Measurements from ENCODE around the gene MYO15B.
A peak's percentile ranks its signal among the peaks of the same experiment; 100 is the strongest.

The MYO15B gene

DNA sequence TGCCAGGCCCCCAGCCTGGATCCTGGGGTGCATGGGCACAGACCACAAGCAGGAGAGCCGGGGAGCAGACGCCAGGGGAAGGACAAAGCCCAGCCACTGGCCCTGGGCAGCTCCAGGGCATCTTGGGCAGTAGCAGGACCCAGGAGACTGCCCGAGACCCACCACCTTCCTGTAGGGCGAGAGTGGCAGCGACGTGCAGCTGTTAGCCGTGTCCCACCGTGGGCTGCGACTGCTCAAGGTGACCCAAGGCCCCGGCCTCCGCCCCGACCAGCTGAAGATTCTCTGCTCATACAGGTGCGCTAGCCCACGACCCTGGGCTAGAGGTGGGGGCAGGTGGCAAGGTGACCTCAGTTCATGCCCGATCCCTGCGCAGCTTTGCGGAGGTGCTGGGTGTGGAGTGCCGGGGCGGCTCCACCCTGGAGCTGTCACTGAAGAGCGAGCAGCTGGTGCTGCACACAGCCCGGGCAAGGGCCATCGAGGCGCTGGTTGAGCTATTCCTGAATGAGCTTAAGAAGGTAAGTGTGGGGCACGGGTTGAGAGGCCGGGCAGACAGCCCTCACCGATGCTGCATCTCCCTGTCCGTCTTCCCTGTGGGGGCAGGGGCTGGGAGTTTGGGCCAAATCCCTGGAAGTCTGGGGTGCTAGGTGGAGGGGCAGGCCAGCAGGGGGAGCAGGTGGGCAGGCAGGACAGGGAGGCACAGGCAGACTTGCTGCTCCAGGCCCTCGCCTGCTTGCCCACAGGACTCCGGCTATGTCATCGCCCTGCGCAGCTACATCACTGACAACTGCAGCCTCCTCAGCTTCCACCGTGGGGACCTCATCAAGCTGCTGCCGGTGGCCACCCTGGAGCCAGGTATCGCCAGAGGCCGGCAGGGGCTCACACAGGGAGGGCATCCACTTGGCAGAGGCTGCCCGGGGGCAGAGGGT lies 32.2 kb downstream of the MYO15B start:
- DNase-seq (ENCODE audit: low read depth) = peak; percentile 29
- no peak overlapping the region for H3K4me3 ChIP-seq (ENCODE audit: low read length)
- TF ChIP-seq, protein P1, sequence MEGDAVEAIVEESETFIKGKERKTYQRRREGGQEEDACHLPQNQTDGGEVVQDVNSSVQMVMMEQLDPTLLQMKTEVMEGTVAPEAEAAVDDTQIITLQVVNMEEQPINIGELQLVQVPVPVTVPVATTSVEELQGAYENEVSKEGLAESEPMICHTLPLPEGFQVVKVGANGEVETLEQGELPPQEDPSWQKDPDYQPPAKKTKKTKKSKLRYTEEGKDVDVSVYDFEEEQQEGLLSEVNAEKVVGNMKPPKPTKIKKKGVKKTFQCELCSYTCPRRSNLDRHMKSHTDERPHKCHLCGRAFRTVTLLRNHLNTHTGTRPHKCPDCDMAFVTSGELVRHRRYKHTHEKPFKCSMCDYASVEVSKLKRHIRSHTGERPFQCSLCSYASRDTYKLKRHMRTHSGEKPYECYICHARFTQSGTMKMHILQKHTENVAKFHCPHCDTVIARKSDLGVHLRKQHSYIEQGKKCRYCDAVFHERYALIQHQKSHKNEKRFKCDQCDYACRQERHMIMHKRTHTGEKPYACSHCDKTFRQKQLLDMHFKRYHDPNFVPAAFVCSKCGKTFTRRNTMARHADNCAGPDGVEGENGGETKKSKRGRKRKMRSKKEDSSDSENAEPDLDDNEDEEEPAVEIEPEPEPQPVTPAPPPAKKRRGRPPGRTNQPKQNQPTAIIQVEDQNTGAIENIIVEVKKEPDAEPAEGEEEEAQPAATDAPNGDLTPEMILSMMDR (conservative IDR thresholded peaks at IDR 0.05; ENCODE audit: low read length) = peak; percentile 42

DNA sequence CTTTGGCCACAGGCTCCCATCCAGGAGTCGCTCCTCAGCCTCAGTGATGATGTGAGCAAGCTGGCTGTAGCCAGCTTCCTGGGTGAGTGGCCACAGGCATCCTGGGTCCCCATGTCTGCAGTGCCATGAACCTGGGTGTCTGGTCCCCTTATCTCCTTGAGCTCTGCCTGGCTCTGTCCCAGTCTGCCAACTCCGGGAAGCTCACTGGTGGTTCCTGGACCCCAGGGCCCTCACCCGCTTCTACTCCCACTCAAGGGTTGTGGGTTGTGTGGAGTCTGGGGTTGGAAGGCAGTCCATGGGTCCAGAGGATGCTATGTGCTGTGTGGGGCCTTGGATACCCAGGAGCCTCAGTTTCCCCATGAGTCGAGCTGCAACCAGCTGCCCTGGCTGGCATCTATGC lies 33.9 kb downstream of the MYO15B start:
- H3K4me3 ChIP-seq (ENCODE audit: low read length) = no peak overlapping the region
- no peak for DNase-seq (ENCODE audit: low read depth)
- TF ChIP-seq, protein P1 (conservative IDR thresholded peaks at IDR 0.05; ENCODE audit: low read length) = no peak

DNA sequence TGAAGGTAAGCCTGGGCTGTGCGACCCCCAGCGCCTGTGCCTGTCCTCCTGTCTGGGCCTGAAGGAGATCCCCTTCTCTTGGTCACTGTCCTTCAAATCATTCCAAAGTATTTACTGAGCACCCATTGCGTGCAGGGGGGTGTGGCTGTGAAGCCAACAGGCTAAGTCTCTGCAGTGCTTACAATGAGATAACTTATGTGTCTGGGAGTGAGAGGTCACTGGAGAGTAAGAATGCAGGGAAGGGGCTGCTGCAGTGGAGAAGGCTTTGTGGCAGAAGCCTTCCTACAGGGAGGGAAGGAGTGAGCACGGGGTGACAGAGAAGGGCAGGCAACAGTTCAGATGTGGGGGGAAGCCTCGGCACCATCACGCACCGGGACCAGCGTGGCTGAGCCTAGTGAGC lies 34.5 kb downstream of the MYO15B start:
- no peak for DNase-seq (ENCODE audit: low read depth)
- no peak overlapping the region for H3K4me3 ChIP-seq (ENCODE audit: low read length)
- TF ChIP-seq, protein P1 (conservative IDR thresholded peaks at IDR 0.05; ENCODE audit: low read length) = no peak

DNA sequence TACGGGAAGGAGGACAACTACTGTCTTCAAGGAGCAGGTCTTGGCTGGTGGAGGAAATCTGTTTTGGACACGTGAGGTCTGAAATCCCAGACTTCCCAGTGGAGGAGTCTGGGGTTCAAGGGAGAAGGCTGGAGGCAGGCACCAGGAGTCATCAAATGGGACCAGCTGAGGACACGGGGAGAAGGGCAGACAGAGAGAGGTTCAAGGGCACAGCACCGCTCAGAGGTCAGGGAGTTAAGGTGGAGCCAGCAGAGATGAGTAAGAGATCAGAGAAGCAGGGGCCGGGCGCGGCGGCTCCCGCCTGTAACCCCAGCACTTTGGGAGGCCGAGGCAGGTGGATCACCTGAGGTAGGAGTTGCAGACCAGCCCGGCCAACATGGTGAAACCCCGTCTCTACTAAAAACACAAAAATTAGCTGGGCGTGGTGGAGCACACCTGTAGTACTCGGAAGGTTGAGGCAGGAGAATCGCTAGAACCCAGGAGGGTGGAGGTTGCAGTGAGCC lies 35.2 kb downstream of the MYO15B start:
- no peak overlapping the region for H3K4me3 ChIP-seq (ENCODE audit: low read length)
- no peak for DNase-seq (ENCODE audit: low read depth)
- TF ChIP-seq, protein P1 (conservative IDR thresholded peaks at IDR 0.05; ENCODE audit: low read length) = no peak

DNA sequence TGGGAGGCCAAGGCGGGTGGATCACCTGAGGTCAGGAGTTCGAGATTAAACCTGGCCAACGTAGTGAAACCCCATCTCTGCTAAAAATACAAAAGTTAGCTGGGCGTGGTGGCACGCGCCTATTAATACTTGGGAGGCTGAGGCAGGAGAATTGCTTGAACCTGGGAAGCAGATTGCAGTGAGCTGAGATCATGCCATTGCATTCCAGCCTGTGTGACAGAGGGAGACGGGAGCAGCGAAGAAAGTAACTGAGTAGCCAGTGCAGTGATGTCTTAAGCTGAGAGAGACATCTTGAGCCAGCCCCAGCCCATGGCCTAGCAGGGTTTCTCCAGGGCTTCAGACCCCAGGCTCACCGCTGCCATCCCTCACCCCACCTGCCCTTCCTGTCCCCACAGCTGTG lies 35.8 kb downstream of the MYO15B start:
- TF ChIP-seq, protein P1 (conservative IDR thresholded peaks at IDR 0.05; ENCODE audit: low read length) = no peak
- no peak overlapping the region for H3K4me3 ChIP-seq (ENCODE audit: low read length)
- DNase-seq (ENCODE audit: low read depth) = peak; percentile 31

DNA sequence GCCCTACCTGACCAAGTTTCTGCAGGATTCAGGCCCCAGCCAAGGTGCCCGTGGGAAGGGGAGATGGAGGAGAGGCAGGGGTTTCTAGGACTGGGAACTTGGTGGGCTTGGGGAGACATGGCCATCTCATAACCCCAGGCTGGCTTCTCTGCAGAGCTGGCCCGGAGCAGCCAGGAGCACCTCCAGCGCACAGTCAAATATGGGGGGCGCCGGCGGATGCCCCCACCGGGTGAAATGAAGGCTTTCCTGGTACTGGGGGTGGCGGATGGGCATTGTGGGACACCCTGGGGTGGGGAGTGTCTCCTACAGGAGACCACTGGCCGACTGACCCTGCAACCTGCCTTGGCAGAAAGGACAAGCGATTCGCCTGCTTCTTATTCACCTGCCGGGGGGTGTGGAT lies 36.4 kb downstream of the MYO15B start:
- DNase-seq (ENCODE audit: low read depth) = no peak
- TF ChIP-seq, protein P1 (conservative IDR thresholded peaks at IDR 0.05; ENCODE audit: low read length) = no peak
- H3K4me3 ChIP-seq (ENCODE audit: low read length) = no peak overlapping the region
